Measurements from ENCODE around the gene WDR87.
"Not testable (repeated sequence)": the region's sequence is repeated elsewhere in the genome, so short reads cannot be mapped to it uniquely, and the experiment has no call there.

Gene WDR87

GRCh38 chr19:37874784-37875183, 31.6 kb downstream of the WDR87 start:
- DNase-seq = no peak

GRCh38 chr19:37872383-37872782, 34.0 kb downstream of the WDR87 start:
- no peak for DNase-seq

GRCh38 chr19:37869766-37870340, 36.5 kb downstream of the WDR87 start:
- DNase-seq = no peak

- no peak for DNase-seq
Observed at GRCh38 chr19:37867831-37868230, 38.6 kb downstream of the WDR87 start.

- DNase-seq = not testable (repeated sequence)
Observed at GRCh38 chr19:37865930-37866329, 40.5 kb downstream of the WDR87 start.

GRCh38 chr19:37864501-37864900, 41.9 kb downstream of the WDR87 start:
- no peak for DNase-seq

- DNase-seq = peak; percentile 24
Observed at GRCh38 chr19:37855098-37855497, 51.3 kb downstream of the WDR87 start.

- DNase-seq = no peak
Observed at GRCh38 chr19:37845932-37846331, 60.5 kb downstream of the WDR87 start.
